Measurements from ENCODE around the gene ATP11B.

DNA sequence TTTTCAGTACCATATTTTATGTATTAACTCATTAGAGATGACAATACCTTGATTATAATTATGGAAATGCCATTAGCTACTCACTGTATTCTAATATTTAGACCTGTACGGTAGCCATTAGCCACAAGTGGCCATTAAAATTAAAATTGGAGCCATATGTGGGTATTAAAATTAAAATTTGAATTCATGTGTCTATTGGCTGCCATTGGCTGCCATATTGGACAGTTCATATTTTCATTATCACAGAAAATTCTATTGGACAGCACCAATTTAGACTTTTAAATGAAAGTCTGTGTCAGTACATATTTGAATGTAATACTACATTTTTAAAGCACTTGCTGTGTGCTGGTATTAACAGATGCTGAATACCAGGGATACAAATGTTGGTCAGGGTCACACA lies 3.0 kb downstream of the ATP11B start:
- TF ChIP-seq, protein P1, sequence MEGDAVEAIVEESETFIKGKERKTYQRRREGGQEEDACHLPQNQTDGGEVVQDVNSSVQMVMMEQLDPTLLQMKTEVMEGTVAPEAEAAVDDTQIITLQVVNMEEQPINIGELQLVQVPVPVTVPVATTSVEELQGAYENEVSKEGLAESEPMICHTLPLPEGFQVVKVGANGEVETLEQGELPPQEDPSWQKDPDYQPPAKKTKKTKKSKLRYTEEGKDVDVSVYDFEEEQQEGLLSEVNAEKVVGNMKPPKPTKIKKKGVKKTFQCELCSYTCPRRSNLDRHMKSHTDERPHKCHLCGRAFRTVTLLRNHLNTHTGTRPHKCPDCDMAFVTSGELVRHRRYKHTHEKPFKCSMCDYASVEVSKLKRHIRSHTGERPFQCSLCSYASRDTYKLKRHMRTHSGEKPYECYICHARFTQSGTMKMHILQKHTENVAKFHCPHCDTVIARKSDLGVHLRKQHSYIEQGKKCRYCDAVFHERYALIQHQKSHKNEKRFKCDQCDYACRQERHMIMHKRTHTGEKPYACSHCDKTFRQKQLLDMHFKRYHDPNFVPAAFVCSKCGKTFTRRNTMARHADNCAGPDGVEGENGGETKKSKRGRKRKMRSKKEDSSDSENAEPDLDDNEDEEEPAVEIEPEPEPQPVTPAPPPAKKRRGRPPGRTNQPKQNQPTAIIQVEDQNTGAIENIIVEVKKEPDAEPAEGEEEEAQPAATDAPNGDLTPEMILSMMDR (IDR thresholded peaks at IDR 0.05), result no peak
- TF ChIP-seq EZH2phosphoT487 (IDR thresholded peaks at IDR 0.05), result no peak
- no peak for TF ChIP-seq EZH2 (IDR thresholded peaks at IDR 0.05)
